Astrocyte (in vitro differentiated cells and primary cell): Measurements from ENCODE around the gene SMIM5.

ENCODE experiments used
- EZH2 ChIP-seq: IDR thresholded peaks from 2 replicates; pipeline ENCODE4 v1.6.1; 2012; ENCODE audit warnings: mild to moderate bottlenecking, low read length, inconsistent platforms; ENCODE audit not compliant: insufficient read depth
- TF ChIP-seq, protein P1 (sequence below): IDR thresholded peaks from 2 replicates; pipeline ENCODE4 v1.5.1; 2011; ENCODE audit warnings: low read depth, mild to moderate bottlenecking, inconsistent platforms, low read length, moderate library complexity; ENCODE audit not compliant: insufficient read depth

DNA sequence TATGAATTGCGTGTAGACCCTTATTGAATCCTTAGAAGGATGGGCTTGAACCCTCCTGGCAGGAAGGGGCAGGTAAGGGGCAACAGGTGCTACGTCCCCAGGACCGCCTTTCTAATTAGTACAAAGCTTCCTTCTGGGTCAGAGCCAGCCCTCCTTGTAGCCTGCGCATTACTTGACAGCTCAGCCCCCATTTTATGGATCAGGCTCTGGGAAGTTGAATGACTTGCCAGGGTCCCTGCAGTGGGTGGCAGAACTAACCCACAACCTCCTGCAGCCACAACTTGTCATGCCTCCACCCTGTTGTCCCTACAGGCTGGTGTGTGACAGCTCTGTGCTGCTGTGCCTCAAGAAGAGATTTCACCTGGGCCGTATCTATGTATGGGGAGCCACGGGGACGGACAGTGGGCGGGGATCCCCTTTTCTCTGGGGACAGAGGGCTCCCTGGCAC is 42.9 kb upstream of the SMIM5 start:
- TF ChIP-seq, protein P1, sequence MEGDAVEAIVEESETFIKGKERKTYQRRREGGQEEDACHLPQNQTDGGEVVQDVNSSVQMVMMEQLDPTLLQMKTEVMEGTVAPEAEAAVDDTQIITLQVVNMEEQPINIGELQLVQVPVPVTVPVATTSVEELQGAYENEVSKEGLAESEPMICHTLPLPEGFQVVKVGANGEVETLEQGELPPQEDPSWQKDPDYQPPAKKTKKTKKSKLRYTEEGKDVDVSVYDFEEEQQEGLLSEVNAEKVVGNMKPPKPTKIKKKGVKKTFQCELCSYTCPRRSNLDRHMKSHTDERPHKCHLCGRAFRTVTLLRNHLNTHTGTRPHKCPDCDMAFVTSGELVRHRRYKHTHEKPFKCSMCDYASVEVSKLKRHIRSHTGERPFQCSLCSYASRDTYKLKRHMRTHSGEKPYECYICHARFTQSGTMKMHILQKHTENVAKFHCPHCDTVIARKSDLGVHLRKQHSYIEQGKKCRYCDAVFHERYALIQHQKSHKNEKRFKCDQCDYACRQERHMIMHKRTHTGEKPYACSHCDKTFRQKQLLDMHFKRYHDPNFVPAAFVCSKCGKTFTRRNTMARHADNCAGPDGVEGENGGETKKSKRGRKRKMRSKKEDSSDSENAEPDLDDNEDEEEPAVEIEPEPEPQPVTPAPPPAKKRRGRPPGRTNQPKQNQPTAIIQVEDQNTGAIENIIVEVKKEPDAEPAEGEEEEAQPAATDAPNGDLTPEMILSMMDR: no peak
- TF ChIP-seq EZH2: no peak
